Suprapubic skin (tissue), 4 donors: Measurements from ENCODE around the gene NCOA4. TPM values are rescaled to one million over a fixed set of nuclear protein-coding genes. Genes with fewer than 3 reads are reported as not detected.

Source experiments
- DNase-seq, 2 donors: peaks; one replicate each; pipeline ENCODE4 v3.0.0-alpha.2; 2019; ENCODE audit warnings: low spot score in 2 of 2
- H3K27ac ChIP-seq: fragments of 200-600 bp; sonication (generic); one replicate; pipeline ENCODE4 v1.5.1; 2019
- H3K27me3 ChIP-seq: fragments of 200-600 bp; sonication (generic); one replicate; pipeline ENCODE4 v1.5.1; 2019
- H3K36me3 ChIP-seq: fragments of 200-600 bp; sonication (generic); one replicate; pipeline ENCODE4 v1.5.1; 2019
- H3K4me1 ChIP-seq: fragments of 200-600 bp; sonication (generic); one replicate; pipeline ENCODE4 v1.5.1; 2019
- H3K4me3 ChIP-seq: fragments of 200-600 bp; sonication (generic); one replicate; pipeline ENCODE4 v1.5.1; 2019; ENCODE audit warnings: mild to moderate bottlenecking
- H3K9me3 ChIP-seq: fragments of 200-600 bp; sonication (generic); one replicate; pipeline ENCODE4 v1.5.1; 2019
- EP300 ChIP-seq: sonication (generic); formaldehyde crosslinking; IDR thresholded peaks from one replicate; pipeline ENCODE4 v1.6.1; 2017; ENCODE audit warnings: antibody characterized with exemption
- POLR2A ChIP-seq, 2 donors: fragments of 450-650 bp; IDR thresholded peaks; one replicate each; pipeline ENCODE4 v1.6.1; 2017; ENCODE audit warnings: antibody characterized with exemption in 2 of 2, mild to moderate bottlenecking in 2 of 2, moderate library complexity in 2 of 2
- POLR2AphosphoS5 ChIP-seq, 3 donors: sonication (generic); formaldehyde crosslinking; IDR thresholded peaks; one replicate each; pipeline ENCODE4 v1.6.1; 2017; ENCODE audit warnings: antibody characterized with exemption in 3 of 3
- WGBS: methylation state at CpG from one replicate; pipeline ENCODE4 v1.1.5; 2018; 5-methylcytosine and 5-hydroxymethylcytosine counted together
- total RNA-seq, 4 donors: library from RNA; depleted of rRNA; stranded (reverse); fragments of >200 nt; gene quantifications; one replicate each; pipeline ENCODE4 v1.1.0, GENCODE V29; 2016
- TF ChIP-seq, protein P1 (sequence below), 2 donors: fragments of 200-600 bp in 1 of 2; fragments of 450-650 bp in 1 of 2; sonication (generic) in 1 of 2; IDR thresholded peaks; one replicate each; pipeline ENCODE4 v1.5.1; 2016 to 2019; ENCODE audit warnings: antibody characterized with exemption in 2 of 2, mild to moderate bottlenecking in 1 of 2, moderate library complexity in 1 of 2

The NCOA4 gene
- total RNA-seq, 4 donors from 2014 or later: 117 to 170 (median 151) TPM

DNA sequence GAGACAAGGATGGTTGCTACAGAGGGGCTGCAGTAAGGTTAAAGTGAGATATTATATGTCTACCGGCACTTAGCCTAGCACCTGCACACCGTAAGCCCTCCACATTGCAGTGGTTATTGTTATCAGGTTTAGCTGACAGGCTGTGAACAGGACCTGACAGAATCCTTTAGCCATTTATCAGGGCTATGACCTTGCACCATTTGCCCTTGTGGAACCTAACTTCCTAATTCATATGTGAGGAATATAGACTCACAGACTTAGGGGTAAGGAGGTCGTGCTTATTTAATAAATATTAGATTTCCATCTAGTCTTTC, 10.1 kb downstream of the NCOA4 start:
- WGBS: 80% methylated on average over 3 of the region's 3 CpGs
- Histone ChIP-seq H3K9me3 (no peaks in the 10 kb centered on the region), H3K27ac (peak overlapping the region; percentile 5), H3K4me3 (peak overlapping the region; percentile 2), H3K27me3 (no peaks in the 10 kb centered on the region), H3K4me1 (peaks cover 70% of the 10 kb centered on the region), H3K36me3 (peaks cover 6% of the 10 kb centered on the region)
- DNase-seq: no peak
- no peak for TF ChIP-seq EP300
- no peak for TF ChIP-seq POLR2A (IDR thresholded peaks at IDR 0.05)
- TF ChIP-seq, protein P1, sequence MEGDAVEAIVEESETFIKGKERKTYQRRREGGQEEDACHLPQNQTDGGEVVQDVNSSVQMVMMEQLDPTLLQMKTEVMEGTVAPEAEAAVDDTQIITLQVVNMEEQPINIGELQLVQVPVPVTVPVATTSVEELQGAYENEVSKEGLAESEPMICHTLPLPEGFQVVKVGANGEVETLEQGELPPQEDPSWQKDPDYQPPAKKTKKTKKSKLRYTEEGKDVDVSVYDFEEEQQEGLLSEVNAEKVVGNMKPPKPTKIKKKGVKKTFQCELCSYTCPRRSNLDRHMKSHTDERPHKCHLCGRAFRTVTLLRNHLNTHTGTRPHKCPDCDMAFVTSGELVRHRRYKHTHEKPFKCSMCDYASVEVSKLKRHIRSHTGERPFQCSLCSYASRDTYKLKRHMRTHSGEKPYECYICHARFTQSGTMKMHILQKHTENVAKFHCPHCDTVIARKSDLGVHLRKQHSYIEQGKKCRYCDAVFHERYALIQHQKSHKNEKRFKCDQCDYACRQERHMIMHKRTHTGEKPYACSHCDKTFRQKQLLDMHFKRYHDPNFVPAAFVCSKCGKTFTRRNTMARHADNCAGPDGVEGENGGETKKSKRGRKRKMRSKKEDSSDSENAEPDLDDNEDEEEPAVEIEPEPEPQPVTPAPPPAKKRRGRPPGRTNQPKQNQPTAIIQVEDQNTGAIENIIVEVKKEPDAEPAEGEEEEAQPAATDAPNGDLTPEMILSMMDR (IDR thresholded peaks at IDR 0.05): no peak
- no peak for TF ChIP-seq POLR2AphosphoS5 (IDR thresholded peaks at IDR 0.05)

DNA sequence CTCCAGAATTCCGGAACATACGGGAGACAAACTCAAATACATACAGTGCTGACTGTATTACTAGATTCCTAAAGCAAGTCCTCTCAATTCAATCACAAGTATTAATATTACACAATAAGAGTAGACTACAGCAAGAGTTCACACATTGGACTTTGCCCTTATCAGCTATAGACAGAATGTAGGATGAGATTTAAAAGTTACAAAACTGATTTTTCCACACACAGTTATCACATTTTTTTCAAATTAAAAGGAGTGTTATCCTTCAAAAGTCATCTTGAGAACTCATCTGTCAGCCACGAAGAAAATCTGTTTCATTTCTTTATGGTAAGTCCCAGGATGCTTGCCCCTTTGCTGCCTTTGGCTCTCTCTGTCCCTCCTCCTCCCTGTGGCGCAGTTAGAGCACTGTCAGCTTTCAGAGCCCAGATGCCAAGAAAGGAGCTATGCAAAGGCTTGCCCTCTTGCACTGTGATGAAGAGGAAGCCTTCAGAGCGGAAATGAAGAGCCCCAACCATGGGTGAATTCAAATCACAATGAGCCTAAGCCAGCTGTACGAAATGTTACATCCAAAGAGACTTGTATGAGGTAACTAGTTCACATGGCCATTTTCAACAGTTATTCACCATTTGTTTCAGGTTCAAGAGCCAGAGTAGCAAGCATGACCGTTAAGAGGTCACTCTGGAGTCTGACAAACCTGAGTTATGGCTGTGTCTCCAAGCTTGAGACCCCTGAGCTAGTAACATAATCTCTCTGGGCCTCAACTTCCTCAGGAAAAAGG, 10.7 kb downstream of the NCOA4 start:
- no peaks in the 10 kb centered on the region for H3K27me3 ChIP-seq
- 46% methylated on average over 7 of the region's 7 CpGs for WGBS
- no peaks in the 10 kb centered on the region for H3K9me3 ChIP-seq
- DNase-seq: no peak
- H3K4me3 ChIP-seq: no peak overlapping the region
- H3K27ac ChIP-seq: peak overlapping the region; percentile 5
- H3K4me1 ChIP-seq: peaks cover 64% of the 10 kb centered on the region
- TF ChIP-seq, protein P1 (IDR thresholded peaks at IDR 0.05): no peak
- TF ChIP-seq POLR2A (IDR thresholded peaks at IDR 0.05): no peak
- no peak for TF ChIP-seq EP300
- no peak for TF ChIP-seq POLR2AphosphoS5 (IDR thresholded peaks at IDR 0.05)
- peaks cover 9% of the 10 kb centered on the region for H3K36me3 ChIP-seq

DNA sequence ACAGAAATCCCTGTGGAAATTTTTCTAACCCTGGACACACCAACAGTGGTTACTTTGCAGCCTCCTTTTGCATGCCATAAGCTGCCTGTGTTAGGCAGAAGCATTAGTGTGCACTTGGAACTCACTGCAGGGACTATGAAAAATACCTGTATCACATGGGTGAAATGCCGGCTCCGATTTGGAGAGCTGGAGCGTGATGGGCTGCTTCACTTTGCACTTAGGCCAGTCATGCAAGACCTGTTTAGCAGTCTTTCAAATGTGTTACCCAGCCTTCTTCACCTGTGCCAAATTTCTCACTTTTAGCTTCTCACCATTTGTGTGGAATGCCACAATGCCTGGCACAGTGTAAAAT, 11.3 kb downstream of the NCOA4 start:
- Histone ChIP-seq H3K36me3 (peaks cover 15% of the 10 kb centered on the region), H3K27me3 (no peaks in the 10 kb centered on the region), H3K4me1 (peaks cover 58% of the 10 kb centered on the region), H3K4me3 (no peak overlapping the region), H3K9me3 (no peaks in the 10 kb centered on the region), H3K27ac (no peak overlapping the region)
- no peak for TF ChIP-seq EP300
- TF ChIP-seq POLR2AphosphoS5 (IDR thresholded peaks at IDR 0.05): no peak
- no peak for TF ChIP-seq POLR2A (IDR thresholded peaks at IDR 0.05)
- TF ChIP-seq, protein P1 (IDR thresholded peaks at IDR 0.05): no peak
- no peak for DNase-seq
- 51% methylated on average over 3 of the region's 3 CpGs for WGBS

DNA sequence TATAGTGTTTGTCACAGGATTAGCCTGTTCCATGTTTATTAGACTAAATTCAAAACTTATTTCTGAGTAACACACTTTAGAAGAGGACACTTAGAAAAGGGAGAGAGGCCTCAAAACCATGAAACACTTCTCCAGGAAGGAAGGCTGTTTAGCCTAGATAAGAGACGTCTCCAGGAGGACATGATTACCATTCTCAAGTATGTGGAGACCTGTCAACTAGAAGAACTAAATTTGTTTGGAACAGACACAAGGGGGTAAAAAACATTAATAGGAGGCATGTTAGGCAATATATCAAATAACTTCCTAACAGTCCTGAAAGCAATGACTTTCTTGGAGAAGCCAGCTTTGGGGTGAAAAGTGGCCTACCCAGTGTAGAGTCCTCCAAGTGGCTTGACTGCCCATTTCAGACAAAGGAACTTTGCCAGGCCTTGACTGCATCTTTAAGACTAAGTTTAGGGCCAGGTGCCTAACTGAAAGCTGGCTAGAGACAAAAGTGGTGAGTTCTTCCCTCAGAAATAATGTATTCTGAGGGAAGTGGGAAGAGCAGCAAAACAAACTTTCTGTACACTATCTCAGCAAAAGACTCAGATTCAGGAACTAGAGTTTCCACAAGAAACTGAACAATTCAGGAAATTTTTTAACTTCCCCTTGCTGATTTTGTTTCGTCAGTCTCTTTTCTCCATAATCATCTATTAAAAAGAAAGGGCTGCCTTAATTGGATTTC, 11.8 kb downstream of the NCOA4 start:
- Histone ChIP-seq H3K36me3 (peaks cover 21% of the 10 kb centered on the region), H3K4me3 (no peak overlapping the region), H3K27ac (no peak overlapping the region), H3K4me1 (peaks cover 53% of the 10 kb centered on the region), H3K27me3 (no peaks in the 10 kb centered on the region), H3K9me3 (no peaks in the 10 kb centered on the region)
- WGBS: 57% methylated on average over 2 of the region's 2 CpGs
- DNase-seq: no peak
- TF ChIP-seq POLR2AphosphoS5 (IDR thresholded peaks at IDR 0.05): no peak
- TF ChIP-seq, protein P1 (IDR thresholded peaks at IDR 0.05): no peak
- no peak for TF ChIP-seq EP300
- TF ChIP-seq POLR2A (IDR thresholded peaks at IDR 0.05): no peak

DNA sequence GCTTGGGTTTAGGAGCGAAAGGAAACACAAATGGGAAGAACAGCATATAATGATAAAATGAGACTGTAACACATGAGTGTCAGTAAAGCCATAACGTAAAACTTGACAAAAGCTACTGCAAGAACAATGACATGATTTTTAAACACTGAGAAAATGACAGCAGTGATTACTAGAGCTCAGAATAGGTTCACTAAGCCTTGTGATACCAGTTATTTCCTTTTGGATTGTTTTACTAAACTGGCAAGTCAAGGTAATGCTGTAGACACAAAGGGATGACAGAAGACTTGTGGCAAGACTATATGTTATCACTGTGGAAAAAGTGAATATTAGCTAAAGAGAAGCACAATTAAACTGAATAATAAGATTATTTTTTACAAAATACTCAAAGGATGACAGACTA, 12.7 kb downstream of the NCOA4 start:
- peaks cover 45% of the 10 kb centered on the region for H3K4me1 ChIP-seq

More for the DNA sequence above, 12.7 kb downstream of the NCOA4 start:
- DNase-seq: no peak
- Histone ChIP-seq H3K9me3 (no peaks in the 10 kb centered on the region), H3K27ac (no peak overlapping the region), H3K36me3 (peaks cover 29% of the 10 kb centered on the region), H3K27me3 (no peaks in the 10 kb centered on the region), H3K4me3 (no peak overlapping the region)
- TF ChIP-seq EP300 (no peak), POLR2AphosphoS5 (IDR thresholded peaks at IDR 0.05) (no peak), POLR2A (IDR thresholded peaks at IDR 0.05) (no peak)
- TF ChIP-seq, protein P1 (IDR thresholded peaks at IDR 0.05): no peak
- 88% methylated on average over 2 of the region's 2 CpGs for WGBS
